Fibroblast of the aortic adventitia (primary cell): ENCODE data around the gene LIME1. TPM values are rescaled to one million over a fixed set of nuclear protein-coding genes. Genes with fewer than 3 reads are reported as not detected.

Source experiments
- DNase-seq: peaks from one replicate; pipeline ENCODE4 v3.0.0-alpha.2; 2010; ENCODE audit warnings: low read depth
- H3K4me3 ChIP-seq: 2 replicates; pipeline ENCODE4 v1.5.1; 2011; ENCODE audit warnings: low read depth, mild to moderate bottlenecking, control low read depth, low read length, moderate library complexity
- total RNA-seq: library from RNA; depleted of rRNA; stranded (reverse); fragments of >200 nt; gene quantifications from 2 replicates; pipeline ENCODE4 v1.2.3, GENCODE V29; 2012; ENCODE audit warnings: low replicate concordance
- TF ChIP-seq, protein P1 (sequence below): IDR thresholded peaks from 2 replicates; pipeline ENCODE4 v1.5.1; 2011; ENCODE audit warnings: mild to moderate bottlenecking, low read length, control low read depth, inconsistent platforms; ENCODE audit not compliant: insufficient read depth

Gene LIME1
- total RNA-seq, 1 donor = 1.7 TPM

DNA sequence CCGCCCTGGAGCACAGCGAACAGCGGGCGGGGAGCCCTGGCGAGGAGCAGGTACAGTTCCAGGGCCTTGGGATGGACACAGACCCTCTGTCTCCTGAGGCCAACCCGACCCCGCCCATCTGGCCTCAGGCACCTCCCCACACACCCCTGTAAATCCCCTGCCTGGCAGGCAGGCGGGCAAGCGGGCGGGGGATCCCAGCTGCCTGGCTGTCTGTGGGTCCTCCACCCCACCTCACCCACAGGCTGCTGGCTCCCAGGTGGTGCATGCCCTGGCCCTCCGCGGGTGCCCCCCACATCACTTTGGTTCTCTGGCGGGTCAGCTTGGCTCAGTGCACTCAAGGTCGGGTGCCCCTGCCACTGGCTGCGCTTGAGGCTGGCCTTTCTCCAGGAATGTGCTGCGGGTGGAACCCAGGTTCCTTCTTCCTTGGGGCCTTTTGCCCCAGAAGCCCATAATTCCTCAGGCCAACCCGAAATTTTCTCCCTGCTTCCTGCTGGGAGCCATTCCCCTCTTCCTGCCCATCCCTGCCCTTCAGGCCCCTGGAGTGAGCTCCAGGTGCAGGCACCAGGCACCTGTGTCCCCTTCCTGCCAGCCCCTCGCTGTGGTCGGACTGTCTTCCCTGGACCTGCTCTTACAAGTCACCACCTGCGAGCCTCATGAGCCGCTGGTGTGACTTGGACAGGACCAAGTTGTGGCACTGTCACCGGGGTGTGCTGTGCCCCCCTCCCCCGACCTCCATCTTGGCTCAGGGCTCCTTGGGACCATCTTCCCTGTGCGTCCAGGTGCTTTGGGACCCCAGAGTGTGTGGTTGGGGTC is 45.4 kb upstream of the LIME1 start:
- no peak for DNase-seq
- TF ChIP-seq, protein P1, sequence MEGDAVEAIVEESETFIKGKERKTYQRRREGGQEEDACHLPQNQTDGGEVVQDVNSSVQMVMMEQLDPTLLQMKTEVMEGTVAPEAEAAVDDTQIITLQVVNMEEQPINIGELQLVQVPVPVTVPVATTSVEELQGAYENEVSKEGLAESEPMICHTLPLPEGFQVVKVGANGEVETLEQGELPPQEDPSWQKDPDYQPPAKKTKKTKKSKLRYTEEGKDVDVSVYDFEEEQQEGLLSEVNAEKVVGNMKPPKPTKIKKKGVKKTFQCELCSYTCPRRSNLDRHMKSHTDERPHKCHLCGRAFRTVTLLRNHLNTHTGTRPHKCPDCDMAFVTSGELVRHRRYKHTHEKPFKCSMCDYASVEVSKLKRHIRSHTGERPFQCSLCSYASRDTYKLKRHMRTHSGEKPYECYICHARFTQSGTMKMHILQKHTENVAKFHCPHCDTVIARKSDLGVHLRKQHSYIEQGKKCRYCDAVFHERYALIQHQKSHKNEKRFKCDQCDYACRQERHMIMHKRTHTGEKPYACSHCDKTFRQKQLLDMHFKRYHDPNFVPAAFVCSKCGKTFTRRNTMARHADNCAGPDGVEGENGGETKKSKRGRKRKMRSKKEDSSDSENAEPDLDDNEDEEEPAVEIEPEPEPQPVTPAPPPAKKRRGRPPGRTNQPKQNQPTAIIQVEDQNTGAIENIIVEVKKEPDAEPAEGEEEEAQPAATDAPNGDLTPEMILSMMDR = no peak

DNA sequence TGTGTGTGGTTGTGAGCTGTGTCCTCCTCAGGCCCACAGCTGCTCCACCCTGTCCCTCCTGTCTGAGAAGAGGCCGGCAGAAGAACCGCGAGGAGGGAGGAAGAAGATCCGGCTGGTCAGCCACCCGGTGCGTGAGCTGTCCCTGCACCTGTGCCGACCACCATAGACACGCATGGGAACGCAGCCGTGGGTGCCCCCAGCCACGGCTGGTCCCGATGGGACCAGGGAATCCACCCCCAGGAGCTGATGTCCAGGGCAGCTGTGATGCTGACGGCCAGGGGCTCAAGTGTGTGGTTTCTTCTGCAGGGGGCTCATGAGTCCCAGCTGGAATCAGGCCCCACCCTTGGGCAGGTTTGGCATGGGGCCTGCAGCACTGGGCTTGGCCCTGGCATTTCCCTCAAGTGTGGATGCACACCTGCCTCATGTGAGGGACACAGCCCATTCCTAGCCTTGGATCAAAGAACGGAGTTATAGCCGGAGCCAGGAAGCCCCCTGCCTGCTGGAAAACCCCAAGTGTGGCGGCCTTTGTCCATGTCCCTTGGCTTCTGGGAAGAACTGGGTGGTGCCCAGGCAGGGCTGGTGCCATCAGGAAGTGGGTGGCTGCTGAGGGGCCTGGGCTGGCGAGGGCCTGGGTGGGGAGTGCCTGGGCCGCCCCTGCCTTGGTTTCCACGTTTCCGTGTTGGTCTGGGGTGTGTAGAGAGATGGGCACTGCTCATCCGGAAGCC is 44.6 kb upstream of the LIME1 start:
- no peak for DNase-seq
- TF ChIP-seq, protein P1 = no peak
- H3K4me3 ChIP-seq = no peak overlapping the region

More for the DNA sequence above, 45.4 kb upstream of the LIME1 start:
- H3K4me3 ChIP-seq = no peak overlapping the region

DNA sequence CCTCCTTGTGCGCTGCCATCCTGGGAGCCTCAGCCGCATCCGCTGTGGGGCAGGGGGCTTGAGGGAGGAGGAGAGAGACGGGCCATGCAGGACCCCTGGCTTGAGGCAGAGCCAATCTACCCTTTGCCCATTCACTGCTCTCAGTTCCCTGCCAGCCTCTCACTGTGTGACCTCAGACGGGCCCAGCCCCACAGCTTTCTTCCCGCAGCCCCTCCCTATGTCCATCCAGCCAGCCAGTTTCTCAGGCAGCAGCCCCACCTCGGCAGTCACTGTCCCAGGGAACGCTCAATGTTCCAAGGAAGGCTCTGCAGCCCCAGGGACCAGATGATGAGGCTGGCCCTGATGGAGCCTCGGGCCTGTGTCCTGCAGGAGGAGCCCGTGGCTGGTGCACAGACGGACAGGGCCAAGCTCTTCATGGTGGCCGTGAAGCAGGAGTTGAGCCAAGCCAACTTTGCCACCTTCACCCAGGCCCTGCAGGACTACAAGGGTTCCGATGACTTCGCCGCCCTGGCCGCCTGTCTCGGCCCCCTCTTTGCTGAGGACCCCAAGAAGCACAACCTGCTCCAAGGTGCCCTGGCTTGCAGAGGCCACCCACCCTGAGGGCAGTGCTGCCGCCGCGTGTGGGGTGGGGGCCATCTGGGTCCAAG is 43.9 kb upstream of the LIME1 start:
- peak; percentile 13 for DNase-seq
- TF ChIP-seq, protein P1 = peak; percentile 17
- H3K4me3 ChIP-seq = no peak overlapping the region

DNA sequence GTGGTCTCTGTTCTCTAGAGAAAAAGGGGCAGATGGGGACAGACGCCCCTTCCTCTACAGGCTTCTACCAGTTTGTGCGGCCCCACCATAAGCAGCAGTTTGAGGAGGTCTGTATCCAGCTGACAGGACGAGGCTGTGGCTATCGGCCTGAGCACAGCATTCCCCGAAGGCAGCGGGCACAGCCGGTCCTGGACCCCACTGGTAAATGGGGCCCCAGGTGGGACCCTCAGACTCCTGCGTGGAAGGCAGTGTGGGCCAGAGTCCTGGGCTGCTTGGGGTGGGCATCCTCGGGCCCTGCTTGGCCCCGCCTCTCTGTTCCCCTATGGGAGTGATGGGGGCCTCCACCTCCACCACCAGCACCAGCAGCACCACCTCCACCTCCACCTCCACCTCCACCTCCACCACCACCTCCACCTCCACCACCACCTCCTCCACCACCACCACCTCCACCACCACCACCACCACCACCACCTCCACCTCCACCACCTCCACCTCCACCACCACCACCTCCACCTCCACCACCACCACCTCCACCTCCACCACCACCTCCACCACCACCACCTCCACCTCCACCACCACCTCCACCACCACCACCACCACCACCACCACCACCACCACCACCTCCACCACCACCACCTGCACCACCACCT is 43.3 kb upstream of the LIME1 start:
- no peak overlapping the region for H3K4me3 ChIP-seq
- TF ChIP-seq, protein P1 = no peak
- no peak for DNase-seq

DNA sequence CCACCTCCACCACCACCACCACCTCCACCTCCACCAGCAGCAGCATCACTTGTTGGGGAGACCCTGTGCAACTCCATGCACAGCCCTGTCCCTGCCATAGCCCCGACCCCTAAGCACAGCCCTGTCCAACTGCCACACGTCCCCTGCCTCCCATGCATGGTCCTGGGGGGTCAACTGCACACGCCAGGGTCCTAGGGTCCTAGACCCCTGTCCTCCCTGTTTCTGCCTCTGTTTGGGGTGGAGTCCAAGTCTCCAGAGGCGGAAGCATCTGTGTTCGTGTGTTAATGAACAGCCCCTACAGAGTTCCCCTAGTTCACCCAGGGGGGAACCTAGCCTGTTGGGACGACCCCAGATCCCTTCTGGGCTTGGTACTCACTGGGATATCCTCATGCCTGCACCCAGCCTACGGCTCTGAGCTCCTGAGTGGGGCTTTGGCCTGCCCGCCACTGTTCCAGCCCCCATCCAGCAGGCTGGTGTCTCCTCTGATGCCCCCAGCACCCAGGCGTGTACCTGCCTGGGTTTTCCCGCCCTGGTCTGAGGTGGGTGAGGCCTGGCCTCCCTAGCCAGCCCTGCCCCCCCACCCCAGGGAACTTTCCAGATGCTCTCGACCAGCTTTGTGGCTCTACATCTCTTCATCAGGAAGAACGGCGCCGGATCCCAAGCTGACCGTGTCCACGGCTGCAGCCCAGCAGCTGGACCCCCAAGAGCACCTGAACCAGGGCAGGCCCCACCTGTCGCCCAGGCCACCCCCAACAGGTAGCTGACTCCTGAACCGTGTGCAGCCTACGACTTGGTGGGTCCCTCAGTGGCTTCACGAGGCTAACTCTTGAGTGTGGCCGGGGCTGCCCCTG is 42.5 kb upstream of the LIME1 start:
- no peak overlapping the region for H3K4me3 ChIP-seq
- DNase-seq = no peak
- TF ChIP-seq, protein P1 = no peak
